Progenitor cell of endocrine pancreas (in vitro differentiated cells): ENCODE measurements around the gene UBE3D. TPM values are rescaled to one million over a fixed set of nuclear protein-coding genes. Genes with fewer than 3 reads are reported as not detected.
"Not testable (repeated sequence)": the region's sequence is repeated elsewhere in the genome, so short reads cannot be mapped to it uniquely, and the experiment has no call there.

ENCODE experiments used
- DNase-seq: peaks from one replicate; pipeline ENCODE4 v3.0.0; 2021; ENCODE audit warnings: low spot score; ENCODE audit not compliant: unreplicated experiment
- H3K27ac Mint-ChIP-seq: 2 replicates; pipeline ENCODE4 v1.8.0; 2021; ENCODE audit warnings: mild to moderate bottlenecking, moderate library complexity, mixed read lengths
- H3K27me3 Mint-ChIP-seq: 2 replicates; pipeline ENCODE4 v1.8.0; 2021; ENCODE audit warnings: mixed read lengths
- H3K36me3 Mint-ChIP-seq: 2 replicates; pipeline ENCODE4 v1.8.0; 2022; ENCODE audit warnings: mixed read lengths; ENCODE audit not compliant: insufficient read depth
- H3K4me1 Mint-ChIP-seq: 2 replicates; pipeline ENCODE4 v1.8.0; 2021; ENCODE audit warnings: low read depth, mixed read lengths
- H3K4me3 Mint-ChIP-seq: 2 replicates; pipeline ENCODE4 v1.8.0; 2021; ENCODE audit warnings: low read depth, mild to moderate bottlenecking, moderate library complexity, mixed read lengths
- H3K9me3 Mint-ChIP-seq: 2 replicates; pipeline ENCODE4 v1.8.0; 2021; ENCODE audit warnings: low read depth, mixed read lengths
- total RNA-seq: library from RNA; stranded (reverse); gene quantifications from 2 replicates; pipeline ENCODE4 v1.2.1, GENCODE V29; 2021
- TF ChIP-seq, protein P1 (sequence below): fragments of 200-600 bp; sonication (generic); IDR thresholded peaks from one replicate; pipeline ENCODE4 v1.5.0; 2021; ENCODE audit warnings: antibody characterized with exemption, mild to moderate bottlenecking; ENCODE audit not compliant: unreplicated experiment

The UBE3D gene
- total RNA-seq, 1 donor from 2014 or later, result 15.5 TPM

DNA sequence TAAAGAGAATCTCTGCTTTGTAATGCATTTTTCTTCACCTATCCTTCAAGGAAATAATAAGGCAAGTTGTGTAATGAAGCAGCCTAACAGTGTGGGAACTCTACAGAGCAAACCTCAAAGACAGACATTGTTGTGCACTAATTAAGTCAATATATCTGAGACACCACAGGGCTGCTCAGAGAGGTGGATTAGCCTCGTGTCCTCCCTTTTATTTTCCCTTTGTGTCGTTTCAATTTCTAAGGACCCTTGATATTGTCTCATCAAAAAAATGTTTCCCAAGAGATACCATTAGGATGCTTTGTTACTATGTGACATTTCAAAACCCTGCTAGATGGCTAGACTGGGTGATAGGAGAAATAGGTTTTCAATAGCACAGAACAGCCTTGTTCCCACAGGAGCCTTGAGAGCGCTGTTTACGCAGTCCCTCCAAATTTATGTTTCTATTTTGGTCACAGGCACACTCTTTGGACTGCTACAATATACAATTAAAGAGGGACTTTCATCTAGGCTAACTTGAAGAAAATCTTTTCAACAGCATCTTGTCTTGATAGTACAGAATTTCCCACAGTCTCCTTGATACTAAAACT is 23.1 kb downstream of the UBE3D start:
- Mint-ChIP-seq H3K4me1 (peaks cover 14% of the 10 kb centered on the region), H3K4me3 (no peak overlapping the region), H3K9me3 (no peaks in the 10 kb centered on the region), H3K36me3 (peaks cover 3% of the 10 kb centered on the region), H3K27me3 (no peaks in the 10 kb centered on the region), H3K27ac (no peak overlapping the region)
- DNase-seq, result no peak
- TF ChIP-seq, protein P1, sequence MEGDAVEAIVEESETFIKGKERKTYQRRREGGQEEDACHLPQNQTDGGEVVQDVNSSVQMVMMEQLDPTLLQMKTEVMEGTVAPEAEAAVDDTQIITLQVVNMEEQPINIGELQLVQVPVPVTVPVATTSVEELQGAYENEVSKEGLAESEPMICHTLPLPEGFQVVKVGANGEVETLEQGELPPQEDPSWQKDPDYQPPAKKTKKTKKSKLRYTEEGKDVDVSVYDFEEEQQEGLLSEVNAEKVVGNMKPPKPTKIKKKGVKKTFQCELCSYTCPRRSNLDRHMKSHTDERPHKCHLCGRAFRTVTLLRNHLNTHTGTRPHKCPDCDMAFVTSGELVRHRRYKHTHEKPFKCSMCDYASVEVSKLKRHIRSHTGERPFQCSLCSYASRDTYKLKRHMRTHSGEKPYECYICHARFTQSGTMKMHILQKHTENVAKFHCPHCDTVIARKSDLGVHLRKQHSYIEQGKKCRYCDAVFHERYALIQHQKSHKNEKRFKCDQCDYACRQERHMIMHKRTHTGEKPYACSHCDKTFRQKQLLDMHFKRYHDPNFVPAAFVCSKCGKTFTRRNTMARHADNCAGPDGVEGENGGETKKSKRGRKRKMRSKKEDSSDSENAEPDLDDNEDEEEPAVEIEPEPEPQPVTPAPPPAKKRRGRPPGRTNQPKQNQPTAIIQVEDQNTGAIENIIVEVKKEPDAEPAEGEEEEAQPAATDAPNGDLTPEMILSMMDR, result no peak

DNA sequence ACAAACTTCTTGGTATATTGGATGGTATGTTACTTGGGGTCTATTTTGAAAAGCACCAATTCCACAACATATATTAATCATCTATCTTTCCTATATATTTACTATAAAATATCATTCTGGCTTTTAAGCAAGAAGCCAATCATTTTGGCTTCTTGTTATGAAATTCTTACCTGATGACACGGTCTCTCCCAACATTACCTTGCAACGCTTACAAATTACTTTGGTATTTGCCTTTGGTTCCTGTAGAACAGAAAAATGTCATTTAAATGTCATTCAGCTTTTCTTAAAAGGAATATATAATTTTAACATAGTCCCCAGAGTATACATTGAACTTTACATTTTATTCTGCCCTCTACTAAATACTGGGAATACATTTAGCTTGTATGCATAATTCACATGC is 27.4 kb downstream of the UBE3D start:
- no peak for DNase-seq
- Mint-ChIP-seq H3K4me1 (peaks cover 3% of the 10 kb centered on the region), H3K9me3 (peaks cover 14% of the 10 kb centered on the region), H3K27me3 (no peaks in the 10 kb centered on the region), H3K27ac (no peak overlapping the region), H3K4me3 (no peak overlapping the region), H3K36me3 (peaks cover 21% of the 10 kb centered on the region)
- TF ChIP-seq, protein P1, result no peak

DNA sequence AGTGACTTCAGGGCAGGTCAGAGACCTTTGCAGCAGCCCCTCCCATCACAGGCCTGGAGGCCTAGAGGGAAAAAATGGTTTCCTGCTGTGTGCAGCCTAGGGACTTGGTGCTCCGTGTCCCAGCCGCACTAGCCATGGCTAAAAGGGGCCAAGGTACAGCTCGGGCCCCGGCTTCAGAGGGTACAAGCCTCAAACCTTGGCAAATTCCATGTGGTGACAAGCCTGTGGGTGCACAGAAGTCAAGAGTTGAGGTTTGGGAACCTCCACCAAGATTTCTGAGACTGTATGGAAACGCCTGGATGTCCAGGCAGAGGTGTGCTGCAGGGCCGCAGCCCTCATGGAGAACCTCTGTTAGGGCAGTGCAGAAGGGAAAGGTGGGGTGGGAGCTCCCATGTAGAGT is 34.0 kb downstream of the UBE3D start:
- H3K9me3 Mint-ChIP-seq, result peaks cover 33% of the 10 kb centered on the region
- peaks cover 54% of the 10 kb centered on the region for H3K36me3 Mint-ChIP-seq
- no peak overlapping the region for H3K4me3 Mint-ChIP-seq
- DNase-seq, result no peak
- no peaks in the 10 kb centered on the region for H3K4me1 Mint-ChIP-seq
- no peaks in the 10 kb centered on the region for H3K27me3 Mint-ChIP-seq
- no peak overlapping the region for H3K27ac Mint-ChIP-seq
- TF ChIP-seq, protein P1, result no peak

DNA sequence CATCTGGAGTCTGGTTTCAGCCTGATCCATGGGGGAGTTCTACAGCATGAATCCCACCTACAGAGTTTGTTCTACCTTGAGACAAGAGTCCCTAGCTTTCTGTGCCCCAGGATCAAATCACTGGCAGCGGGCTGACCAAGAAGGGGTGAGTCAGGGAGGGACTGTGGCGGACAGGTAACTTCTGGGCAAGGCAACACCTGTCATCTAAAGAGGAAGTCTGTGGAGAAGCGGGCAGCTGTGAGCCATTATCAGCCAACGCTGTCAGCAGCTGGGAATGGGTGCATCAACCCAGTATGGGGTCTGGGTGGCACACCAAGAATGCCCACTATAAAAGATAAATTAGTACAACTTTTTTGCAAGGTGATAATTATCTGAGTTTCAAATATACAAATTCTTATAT is 45.9 kb downstream of the UBE3D start:
- H3K9me3 Mint-ChIP-seq, result peaks cover 12% of the 10 kb centered on the region

DNA sequence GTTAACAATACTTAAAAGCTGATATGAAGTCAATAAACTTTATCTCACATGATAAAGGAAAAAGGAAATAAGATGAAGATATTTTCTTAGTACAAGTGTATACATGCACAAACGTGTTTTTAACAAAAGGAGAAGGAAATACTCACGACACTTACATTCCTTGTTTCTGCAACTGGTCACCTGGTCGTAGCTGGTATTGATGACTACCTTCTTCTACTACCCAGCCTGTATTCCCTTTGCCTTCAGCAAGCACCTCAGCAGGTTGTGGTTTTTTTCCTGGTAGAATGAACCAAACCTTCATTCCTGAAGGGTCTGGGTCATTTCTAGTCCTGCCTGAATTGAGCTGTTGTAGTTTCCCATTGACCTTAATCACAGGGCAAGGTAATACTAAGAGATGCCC is 54.5 kb downstream of the UBE3D start:
- Mint-ChIP-seq H3K36me3 (peaks cover 39% of the 10 kb centered on the region), H3K9me3 (peaks cover 11% of the 10 kb centered on the region)
- not testable (repeated sequence) for H3K27ac Mint-ChIP-seq, H3K27me3 Mint-ChIP-seq, DNase-seq, H3K4me1 Mint-ChIP-seq, H3K4me3 Mint-ChIP-seq

More for the DNA sequence above, 45.9 kb downstream of the UBE3D start:
- Mint-ChIP-seq H3K27ac (no peak overlapping the region), H3K36me3 (peaks cover 33% of the 10 kb centered on the region), H3K4me1 (peaks cover 1% of the 10 kb centered on the region), H3K27me3 (no peaks in the 10 kb centered on the region), H3K4me3 (no peak overlapping the region)
- DNase-seq, result no peak
- TF ChIP-seq, protein P1, result no peak

DNA sequence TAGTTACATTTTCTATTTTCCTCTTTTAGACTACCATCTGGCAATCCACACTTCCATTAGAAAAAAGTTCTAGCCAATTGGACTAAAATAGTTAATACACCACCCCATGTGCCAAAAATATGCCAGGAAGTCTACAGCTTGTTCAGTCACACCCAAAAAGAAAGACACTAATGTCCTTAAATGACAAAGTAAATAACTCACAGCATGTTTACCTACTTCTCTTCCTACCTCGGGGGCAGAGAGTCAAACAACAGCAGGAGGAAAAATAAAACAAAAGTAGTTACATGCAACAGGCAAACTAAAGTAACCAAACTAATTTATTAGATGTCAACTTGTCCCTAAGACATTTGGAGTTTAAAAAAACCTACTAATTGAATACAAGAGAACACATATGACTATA is 57.0 kb downstream of the UBE3D start:
- Mint-ChIP-seq H3K4me1 (peaks cover 8% of the 10 kb centered on the region), H3K27me3 (no peaks in the 10 kb centered on the region)
- TF ChIP-seq, protein P1, result no peak

More for the DNA sequence above, 57.0 kb downstream of the UBE3D start:
- Mint-ChIP-seq H3K36me3 (peaks cover 20% of the 10 kb centered on the region), H3K9me3 (no peaks in the 10 kb centered on the region), H3K4me3 (no peak overlapping the region), H3K27ac (peak overlapping the region; percentile 57)
- no peak for DNase-seq
